ENCODE data around the gene PSTPIP1. TPM values are rescaled to one million over a fixed set of nuclear protein-coding genes. Genes with fewer than 3 reads are reported as not detected.

The PSTPIP1 gene
- polyA plus RNA-seq, 2 of the 4 experiments (the other 2 are of a cell fraction) = not detected

DNA sequence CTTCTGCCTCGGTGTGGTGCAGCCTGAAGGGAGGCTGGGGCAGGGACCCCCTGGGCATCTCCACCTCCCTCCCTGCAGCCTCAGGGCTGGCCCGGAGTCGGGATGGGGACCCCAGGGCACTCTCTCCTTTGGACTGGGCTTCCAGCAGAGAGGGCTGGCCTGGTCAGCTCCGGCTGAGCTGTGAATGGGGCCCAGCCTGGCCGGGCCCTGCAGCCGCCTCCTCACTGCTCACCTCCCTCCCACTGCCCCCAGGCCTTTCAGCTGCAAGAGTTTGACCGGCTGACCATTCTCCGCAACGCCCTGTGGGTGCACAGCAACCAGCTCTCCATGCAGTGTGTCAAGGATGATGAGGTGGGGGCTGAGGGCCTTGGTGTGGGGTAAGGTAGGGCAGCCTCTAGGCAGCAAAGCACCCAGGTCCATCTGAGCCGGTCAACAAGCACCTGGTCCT is 36.0 kb downstream of the PSTPIP1 start:
- ATAC-seq = no peak
- Histone ChIP-seq H3K27ac (no peak overlapping the region), H3K4me3 (no peak overlapping the region), H3K4me1 (no peaks in the 10 kb centered on the region), H3K9me3 (no peaks in the 10 kb centered on the region), H3K4me2 (no peak overlapping the region)
- no peak for DNase-seq (ENCODE audit: low read depth in 1 of 2, low spot score in 1 of 2)
- CTCF ChIA-PET = interaction anchor here (0.7 to 7.4 kb wide), 6 partner anchors 7 to 588 kb away, joined by 3 to 76 read pairs (median 3); no protein-coding TSS in a partner anchor
- POLR2A ChIA-PET = no interaction called here
- TF ChIP-seq JUNB (IDR thresholded peaks at IDR 0.05) = no peak
- TF ChIP-seq HDAC2 (IDR thresholded peaks at IDR 0.05) = no peak
- TF ChIP-seq RAD21 (conservative IDR thresholded peaks at IDR 0.05 in 1 of 2, IDR thresholded peaks at IDR 0.05 in 1 of 2) = no peak
- no peak for TF ChIP-seq RFX5 (IDR thresholded peaks at IDR 0.05)
- no peak for TF ChIP-seq EP300 (IDR thresholded peaks at IDR 0.05)
- no peak for TF ChIP-seq NR3C1 (IDR thresholded peaks at IDR 0.05)
- TF ChIP-seq, protein P1, sequence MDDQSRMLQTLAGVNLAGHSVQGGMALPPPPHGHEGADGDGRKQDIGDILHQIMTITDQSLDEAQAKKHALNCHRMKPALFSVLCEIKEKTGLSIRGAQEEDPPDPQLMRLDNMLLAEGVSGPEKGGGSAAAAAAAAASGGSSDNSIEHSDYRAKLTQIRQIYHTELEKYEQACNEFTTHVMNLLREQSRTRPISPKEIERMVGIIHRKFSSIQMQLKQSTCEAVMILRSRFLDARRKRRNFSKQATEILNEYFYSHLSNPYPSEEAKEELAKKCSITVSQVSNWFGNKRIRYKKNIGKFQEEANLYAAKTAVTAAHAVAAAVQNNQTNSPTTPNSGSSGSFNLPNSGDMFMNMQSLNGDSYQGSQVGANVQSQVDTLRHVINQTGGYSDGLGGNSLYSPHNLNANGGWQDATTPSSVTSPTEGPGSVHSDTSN (IDR thresholded peaks at IDR 0.05) = no peak
- TF ChIP-seq NFE2L2 (conservative IDR thresholded peaks at IDR 0.05; ENCODE audit: low read length) = no peak
- no peak for TF ChIP-seq RARB (CRISPR knock-in tag; IDR thresholded peaks at IDR 0.05)
- TF ChIP-seq EHMT2 (IDR thresholded peaks at IDR 0.05; ENCODE audit: low read depth) = no peak
- no peak for TF ChIP-seq PHF8 (IDR thresholded peaks at IDR 0.05; ENCODE audit: borderline replicate concordance, low read depth)
- TF ChIP-seq POLR2A (IDR thresholded peaks at IDR 0.05; ENCODE audit: low read length) = no peak
- TF ChIP-seq TP53 (CRISPR knock-in tag; IDR thresholded peaks at IDR 0.05) = no peak
- no peak for TF ChIP-seq KDM5A (IDR thresholded peaks at IDR 0.05)
- no peak for TF ChIP-seq NPAS2 (CRISPR knock-in tag; IDR thresholded peaks at IDR 0.05; ENCODE audit: borderline replicate concordance)
- TF ChIP-seq, protein P2, sequence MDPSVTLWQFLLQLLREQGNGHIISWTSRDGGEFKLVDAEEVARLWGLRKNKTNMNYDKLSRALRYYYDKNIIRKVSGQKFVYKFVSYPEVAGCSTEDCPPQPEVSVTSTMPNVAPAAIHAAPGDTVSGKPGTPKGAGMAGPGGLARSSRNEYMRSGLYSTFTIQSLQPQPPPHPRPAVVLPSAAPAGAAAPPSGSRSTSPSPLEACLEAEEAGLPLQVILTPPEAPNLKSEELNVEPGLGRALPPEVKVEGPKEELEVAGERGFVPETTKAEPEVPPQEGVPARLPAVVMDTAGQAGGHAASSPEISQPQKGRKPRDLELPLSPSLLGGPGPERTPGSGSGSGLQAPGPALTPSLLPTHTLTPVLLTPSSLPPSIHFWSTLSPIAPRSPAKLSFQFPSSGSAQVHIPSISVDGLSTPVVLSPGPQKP (IDR thresholded peaks at IDR 0.05; ENCODE audit: low read depth, low read length) = no peak
- no peak for TF ChIP-seq TFCP2L1 (CRISPR knock-in tag; IDR thresholded peaks at IDR 0.05)
- TF ChIP-seq HOXB5 (CRISPR knock-in tag; IDR thresholded peaks at IDR 0.05) = no peak
- WGBS (ENCODE audit: missing lambda C conversion rate) = 85% methylated on average over 10 of the region's 10 CpGs
- FAIRE-seq = no peak

DNA sequence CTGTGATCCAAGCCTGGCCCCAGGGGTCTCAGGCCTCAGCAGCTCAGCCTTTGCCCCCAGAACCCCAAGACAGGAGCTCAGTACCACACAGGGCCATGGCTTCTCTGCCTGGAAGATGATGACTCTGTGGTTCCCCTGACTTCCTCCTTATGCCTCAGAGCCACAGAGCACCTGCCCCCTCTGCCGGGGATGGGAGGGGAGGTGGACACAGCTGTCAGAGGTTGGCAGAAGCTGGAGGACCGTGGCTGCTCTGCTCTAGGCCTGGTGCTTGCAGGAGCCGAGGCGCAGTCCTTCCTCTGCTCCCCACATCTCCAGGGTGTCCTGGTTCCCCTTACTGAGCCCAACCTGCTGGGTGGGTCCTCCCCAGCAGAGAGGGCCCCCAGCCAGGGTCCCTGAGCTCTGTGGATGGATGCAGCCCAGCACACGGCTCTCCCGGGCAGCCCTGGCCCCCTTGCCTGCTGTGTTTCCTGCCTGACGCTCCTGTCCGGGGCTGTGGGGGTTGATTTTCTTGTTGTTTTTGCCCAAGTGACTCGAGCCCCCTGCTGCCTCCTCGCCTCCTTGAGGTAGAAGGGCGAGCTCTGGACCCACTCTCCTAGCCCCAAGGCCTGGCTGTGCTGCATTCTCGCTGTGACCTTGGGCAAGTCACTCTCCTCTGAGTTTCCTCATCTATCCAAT is 36.6 kb downstream of the PSTPIP1 start:
- H3K27ac ChIP-seq = no peak overlapping the region
- TF ChIP-seq, protein P2 (IDR thresholded peaks at IDR 0.05; ENCODE audit: low read depth, low read length) = no peak
- TF ChIP-seq ZNF302 (CRISPR knock-in tag; IDR thresholded peaks at IDR 0.05) = no peak
- TF ChIP-seq HOXB5 (CRISPR knock-in tag; IDR thresholded peaks at IDR 0.05) = no peak
- TF ChIP-seq HOXB13 (CRISPR knock-in tag; IDR thresholded peaks at IDR 0.05; ENCODE audit: low read depth) = no peak
- TF ChIP-seq POLR2AphosphoS2 (conservative IDR thresholded peaks at IDR 0.05; ENCODE audit: low read length) = no peak
- TF ChIP-seq MYC (IDR thresholded peaks at IDR 0.05; ENCODE audit: borderline replicate concordance, low read length) = no peak
- TF ChIP-seq ESRRA (IDR thresholded peaks at IDR 0.05; ENCODE audit: borderline replicate concordance, low read length) = no peak
- no peak for TF ChIP-seq NPAS2 (CRISPR knock-in tag; IDR thresholded peaks at IDR 0.05; ENCODE audit: borderline replicate concordance)
- no peak for TF ChIP-seq BHLHE40 (IDR thresholded peaks at IDR 0.05; ENCODE audit: low read depth, low read length)
- TF ChIP-seq SMC3 (IDR thresholded peaks at IDR 0.05) = no peak
- TF ChIP-seq, protein P3, sequence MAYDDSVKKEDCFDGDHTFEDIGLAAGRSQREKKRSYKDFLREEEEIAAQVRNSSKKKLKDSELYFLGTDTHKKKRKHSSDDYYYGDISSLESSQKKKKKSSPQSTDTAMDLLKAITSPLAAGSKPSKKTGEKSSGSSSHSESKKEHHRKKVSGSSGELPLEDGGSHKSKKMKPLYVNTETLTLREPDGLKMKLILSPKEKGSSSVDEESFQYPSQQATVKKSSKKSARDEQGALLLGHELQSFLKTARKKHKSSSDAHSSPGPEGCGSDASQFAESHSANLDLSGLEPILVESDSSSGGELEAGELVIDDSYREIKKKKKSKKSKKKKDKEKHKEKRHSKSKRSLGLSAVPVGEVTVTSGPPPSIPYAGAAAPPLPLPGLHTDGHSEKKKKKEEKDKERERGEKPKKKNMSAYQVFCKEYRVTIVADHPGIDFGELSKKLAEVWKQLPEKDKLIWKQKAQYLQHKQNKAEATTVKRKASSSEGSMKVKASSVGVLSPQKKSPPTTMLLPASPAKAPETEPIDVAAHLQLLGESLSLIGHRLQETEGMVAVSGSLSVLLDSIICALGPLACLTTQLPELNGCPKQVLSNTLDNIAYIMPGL (CRISPR knock-in tag; IDR thresholded peaks at IDR 0.05; ENCODE audit: borderline replicate concordance) = no peak
- no peaks in the 10 kb centered on the region for H3K4me1 ChIP-seq
- FAIRE-seq (no peak), ATAC-seq (peak in 1 of 2 experiments; percentile 5; a peak in 3 of 6 replicates), DNase-seq (ENCODE audit: low read depth in 1 of 2, low spot score in 1 of 2) (no peak)
- H3K9me3 ChIP-seq = no peaks in the 10 kb centered on the region
- WGBS (ENCODE audit: missing lambda C conversion rate) = 73% methylated on average over 12 of the region's 12 CpGs
- H3K4me2 ChIP-seq = no peak overlapping the region
- POLR2A ChIA-PET = no interaction called here
- H3K4me3 ChIP-seq = no peak overlapping the region
- CTCF ChIA-PET = interaction anchor here (0.7 to 7.4 kb wide), 8 partner anchors 7 to 588 kb away, joined by 3 to 76 read pairs (median 3); no protein-coding TSS in a partner anchor
